Heart right ventricle (tissue), 16 donors: ENCODE measurements around the gene ACMSD. TPM values are rescaled to one million over a fixed set of nuclear protein-coding genes. Genes with fewer than 3 reads are reported as not detected.

ENCODE experiments used
- ATAC-seq, 8 donors: fragments of 200-7000 bp; cut with Tn5 transposase; one replicate each; pipeline ENCODE4 v1.9.1; 2020; ENCODE audit warnings: mild to moderate bottlenecking in 8 of 8, moderate library complexity in 8 of 8, moderate number of reproducible peaks in 1 of 8
- DNase-seq, 2 donors: peaks; one replicate each; pipeline ENCODE4 v3.0.0-alpha.2; 2020
- H3K27ac ChIP-seq, 10 donors: fragments of 200-600 bp; sonication (generic) in 2 of 10; one replicate each; pipeline versions ENCODE4 v1.5.0 to v1.8.0; 2020 to 2022; ENCODE audit warnings: mild to moderate bottlenecking in 3 of 10
- H3K27me3 ChIP-seq, 7 donors: fragments of 200-600 bp; one replicate each; pipeline ENCODE4 v1.8.0; 2021 to 2022; ENCODE audit warnings: mild to moderate bottlenecking in 2 of 7
- H3K36me3 ChIP-seq, 9 donors: fragments of 200-600 bp; sonication (generic) in 1 of 9; one replicate each; pipeline versions ENCODE4 v1.5.0 to v1.8.0; 2020 to 2022; ENCODE audit warnings: mild to moderate bottlenecking in 2 of 9
- H3K4me1 ChIP-seq, 9 donors: fragments of 200-600 bp; sonication (generic) in 1 of 9; one replicate each; pipeline versions ENCODE4 v1.5.0 to v1.8.0; 2020 to 2022; ENCODE audit warnings: mild to moderate bottlenecking in 4 of 9
- H3K4me3 ChIP-seq, 10 donors: fragments of 200-600 bp; sonication (generic) in 2 of 10; one replicate each; pipeline versions ENCODE4 v1.5.0 to v1.8.0; 2020 to 2022; ENCODE audit warnings: mild to moderate bottlenecking in 7 of 10, moderate library complexity in 2 of 10
- H3K9me3 ChIP-seq, 11 donors: fragments of 200-600 bp in 10 of 11; sonication (generic) in 2 of 11; one replicate each; pipeline versions ENCODE4 v1.5.0 to v1.8.0; 2013 to 2022; ENCODE audit warnings: mild to moderate bottlenecking in 2 of 11, control low read depth in 1 of 11, moderate library complexity in 1 of 11
- CTCF ChIP-seq, 9 donors: fragments of 200-600 bp; sonication (generic) in 2 of 9; IDR thresholded peaks; one replicate each; pipeline versions ENCODE4 v1.5.0 to v1.8.0; 2021 to 2022; ENCODE audit warnings: antibody characterized with exemption in 9 of 9, mild to moderate bottlenecking in 5 of 9, moderate library complexity in 1 of 9
- WGBS, 2 donors: extraction: QIAGEN DNeasy Blood & Tissue Kit; methylation state at CpG; one replicate each; pipeline ENCODE4 v1.1.7; 2013; ENCODE audit warnings: inconsistent platforms in 1 of 2; 5-methylcytosine and 5-hydroxymethylcytosine counted together
- intact Hi-C, 10 donors: fragments of 100-400 bp; cut with DNase I; formaldehyde crosslinking; loops; one replicate each; pipeline versions ENCODE4 v1.11.1 to v1.14.2; 2022
- polyA plus RNA-seq, 2 donors: library from polyadenylated mRNA; stranded (reverse); fragments of 200-250 nt; gene quantifications; one replicate each; pipeline ENCODE4 v1.2.3, GENCODE V29; 2013
- total RNA-seq, 10 donors: library from RNA; stranded (reverse); fragmentation: NEBNext Ultra II Directional in 3 of 10; extraction: Animal tissue kit (Norgen Biotek cat#: 25700) in 3 of 10; gene quantifications; one replicate each; pipeline versions ENCODE4 v1.2.1 to v1.2.4, GENCODE V29; 2021 to 2023
- donor health status: Arrhythmogenic right ventricular cardiomyopathy.
- donor health status: ischemic (EF 13 %, LVEDD 7.1; RV severe dilation, severe dysfunction).
- donor health status: healthy with polysubstance abuse.
- donor health status: DM: no; HTN: yes; CAD: no.
- donor health status: DM: no; HTN: no; CAD: no.
- donor health status: ischemic (EF 25% LVEDD 6.9; RV normal size, moderate dysfunction).
- donor health status: ischemic (EF 25% LVEDD 5.7; RV mildly dilated, moderate dysfunction).
- donor health status: healthy.
- donor health status: DM: yes; HTN: yes; CAD: no.
- donor health status: Ischemic cardiomyopathy.
- donor health status: ischemic (EF 35%, LVEDD 5.7; RV mildly dilated, moderate dysfunction).
- donor health status: nonischemic (EF 11% LVEDD 7.7; RV severe dilation, severe dysfunction).
- donor health status: DM: yes; HTN: yes; CAD: no.
- donor health status: PGD.
- donor health status: ischemic (EF 29% LVEDD 5.4; RV normal size, mild dysfunction).
- donor health status: nonischemic (EF 23%, LVEDD 6.1; RV moderate dilation, normal function).

ACMSD gene
- total and polyA plus RNA-seq, 12 donors, result not detected

GRCh38 chr2:134924912-134925311 is 86.5 kb downstream of the ACMSD start:
- Histone ChIP-seq H3K27me3 (no peaks in the 10 kb centered on the region), H3K27ac (no peak overlapping the region), H3K4me1 (peaks cover 3 to 92% (median 76%) of the 10 kb centered on the region in 9 donors), H3K36me3 (peaks cover 0 to 29% (median 0%) of the 10 kb centered on the region in 9 donors), H3K4me3 (no peak overlapping the region), H3K9me3 (no peaks in the 10 kb centered on the region)
- intact Hi-C loops, result no loop called here
- WGBS, 2 donors, result 95 to 97% methylated on average over 1 of the region's 1 CpG
- no peak for TF ChIP-seq CTCF (IDR thresholded peaks at IDR 0.05)
- ATAC-seq (no peak), DNase-seq (no peak)

- Histone ChIP-seq H3K36me3 (peaks cover 0 to 28% (median 0%) of the 10 kb centered on the region in 9 donors), H3K27ac (no peak overlapping the region), H3K4me3 (no peak overlapping the region), H3K9me3 (no peaks in the 10 kb centered on the region), H3K27me3 (no peaks in the 10 kb centered on the region), H3K4me1 (peaks cover 3 to 87% (median 72%) of the 10 kb centered on the region in 9 donors)
- ATAC-seq (peak in 3 of 8 donors; percentile 23 to 45 (median 35)), DNase-seq (no peak)
- 67 to 70% methylated on average over 3 of the region's 3 CpGs for WGBS, 2 donors
- TF ChIP-seq CTCF (IDR thresholded peaks at IDR 0.05), result no peak
- intact Hi-C loops, result no loop called here
Measured at GRCh38 chr2:134926231-134926931, 88.0 kb downstream of the ACMSD start.

GRCh38 chr2:134927195-134927594 is 88.8 kb downstream of the ACMSD start:
- H3K27ac ChIP-seq, result peak overlapping the region in 1 of 10 donors; percentile 0
- peaks cover 0 to 27% (median 0%) of the 10 kb centered on the region in 9 donors for H3K36me3 ChIP-seq
- no peak overlapping the region for H3K4me3 ChIP-seq
- H3K4me1 ChIP-seq, result peaks cover 3 to 85% (median 63%) of the 10 kb centered on the region in 9 donors
- intact Hi-C loops, result no loop called here
- ATAC-seq, result no peak
- H3K27me3 ChIP-seq, result no peaks in the 10 kb centered on the region
- DNase-seq, result no peak
- no peak for TF ChIP-seq CTCF (IDR thresholded peaks at IDR 0.05)
- WGBS, 2 donors, result 82 to 91% methylated on average over 3 of the region's 3 CpGs
- no peaks in the 10 kb centered on the region for H3K9me3 ChIP-seq

GRCh38 chr2:134932864-134933526 is 94.6 kb downstream of the ACMSD start:
- H3K4me1 ChIP-seq, result peaks cover 0 to 79% (median 62%) of the 10 kb centered on the region in 9 donors
- TF ChIP-seq CTCF (IDR thresholded peaks at IDR 0.05), result no peak
- ATAC-seq (no peak), DNase-seq (no peak)
- H3K4me3 ChIP-seq, result no peak overlapping the region
- H3K27ac ChIP-seq, result no peak overlapping the region
- H3K27me3 ChIP-seq, result no peaks in the 10 kb centered on the region
- intact Hi-C loops, result no loop called here
- H3K36me3 ChIP-seq, result peaks cover 0 to 31% (median 9%) of the 10 kb centered on the region in 9 donors
- WGBS, 2 donors, result 69 to 73% methylated on average over 3 of the region's 3 CpGs
- H3K9me3 ChIP-seq, result no peaks in the 10 kb centered on the region
